ENCODE data around the gene ASXL1.

GRCh38 chr20:32382102-32382950 lies 24.2 kb downstream of the ASXL1 start:
- TF ChIP-seq, protein P1, sequence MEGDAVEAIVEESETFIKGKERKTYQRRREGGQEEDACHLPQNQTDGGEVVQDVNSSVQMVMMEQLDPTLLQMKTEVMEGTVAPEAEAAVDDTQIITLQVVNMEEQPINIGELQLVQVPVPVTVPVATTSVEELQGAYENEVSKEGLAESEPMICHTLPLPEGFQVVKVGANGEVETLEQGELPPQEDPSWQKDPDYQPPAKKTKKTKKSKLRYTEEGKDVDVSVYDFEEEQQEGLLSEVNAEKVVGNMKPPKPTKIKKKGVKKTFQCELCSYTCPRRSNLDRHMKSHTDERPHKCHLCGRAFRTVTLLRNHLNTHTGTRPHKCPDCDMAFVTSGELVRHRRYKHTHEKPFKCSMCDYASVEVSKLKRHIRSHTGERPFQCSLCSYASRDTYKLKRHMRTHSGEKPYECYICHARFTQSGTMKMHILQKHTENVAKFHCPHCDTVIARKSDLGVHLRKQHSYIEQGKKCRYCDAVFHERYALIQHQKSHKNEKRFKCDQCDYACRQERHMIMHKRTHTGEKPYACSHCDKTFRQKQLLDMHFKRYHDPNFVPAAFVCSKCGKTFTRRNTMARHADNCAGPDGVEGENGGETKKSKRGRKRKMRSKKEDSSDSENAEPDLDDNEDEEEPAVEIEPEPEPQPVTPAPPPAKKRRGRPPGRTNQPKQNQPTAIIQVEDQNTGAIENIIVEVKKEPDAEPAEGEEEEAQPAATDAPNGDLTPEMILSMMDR (IDR thresholded peaks at IDR 0.05) = no peak
- TF ChIP-seq POLR2AphosphoS5 (IDR thresholded peaks at IDR 0.05) = no peak

Measured in stomach (tissue), 4 donors.